ENCODE measurements around the gene SLU7. TPM values are rescaled to one million over a fixed set of nuclear protein-coding genes. Genes with fewer than 3 reads are reported as not detected.

The SLU7 gene
- total RNA-seq, 1 donor from 2014 or later = 35.8 TPM

DNA sequence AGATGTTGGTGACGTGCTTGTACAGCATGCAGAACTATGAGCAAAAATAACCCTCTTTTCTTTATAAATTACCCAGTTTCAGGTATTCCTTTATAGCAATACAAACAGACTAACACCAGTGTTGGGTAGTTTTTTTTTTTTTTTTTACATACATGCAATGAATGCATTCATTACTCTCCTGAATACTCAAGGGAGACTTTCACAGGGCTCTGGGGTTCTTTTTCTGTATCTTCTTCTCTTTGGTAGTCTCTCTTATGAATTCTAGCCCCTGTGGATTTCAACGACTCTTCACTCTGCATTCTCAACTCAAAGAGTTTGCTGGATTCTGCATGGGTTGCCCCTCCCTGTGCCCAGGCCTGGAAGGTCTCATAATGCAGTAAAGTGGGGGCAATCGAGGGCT lies 30.6 kb upstream of the SLU7 start:
- TF ChIP-seq, protein P1, sequence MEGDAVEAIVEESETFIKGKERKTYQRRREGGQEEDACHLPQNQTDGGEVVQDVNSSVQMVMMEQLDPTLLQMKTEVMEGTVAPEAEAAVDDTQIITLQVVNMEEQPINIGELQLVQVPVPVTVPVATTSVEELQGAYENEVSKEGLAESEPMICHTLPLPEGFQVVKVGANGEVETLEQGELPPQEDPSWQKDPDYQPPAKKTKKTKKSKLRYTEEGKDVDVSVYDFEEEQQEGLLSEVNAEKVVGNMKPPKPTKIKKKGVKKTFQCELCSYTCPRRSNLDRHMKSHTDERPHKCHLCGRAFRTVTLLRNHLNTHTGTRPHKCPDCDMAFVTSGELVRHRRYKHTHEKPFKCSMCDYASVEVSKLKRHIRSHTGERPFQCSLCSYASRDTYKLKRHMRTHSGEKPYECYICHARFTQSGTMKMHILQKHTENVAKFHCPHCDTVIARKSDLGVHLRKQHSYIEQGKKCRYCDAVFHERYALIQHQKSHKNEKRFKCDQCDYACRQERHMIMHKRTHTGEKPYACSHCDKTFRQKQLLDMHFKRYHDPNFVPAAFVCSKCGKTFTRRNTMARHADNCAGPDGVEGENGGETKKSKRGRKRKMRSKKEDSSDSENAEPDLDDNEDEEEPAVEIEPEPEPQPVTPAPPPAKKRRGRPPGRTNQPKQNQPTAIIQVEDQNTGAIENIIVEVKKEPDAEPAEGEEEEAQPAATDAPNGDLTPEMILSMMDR (IDR thresholded peaks at IDR 0.05; ENCODE audit: unreplicated experiment) = no peak
- Mint-ChIP-seq H3K4me1 (peaks cover 13% of the 10 kb centered on the region), H3K27ac (no peak overlapping the region), H3K4me3 (no peak overlapping the region), H3K9me3 (peaks cover 23% of the 10 kb centered on the region), H3K27me3 (ENCODE audit: low read depth) (peaks cover 5% of the 10 kb centered on the region), H3K36me3 (no peaks in the 10 kb centered on the region)
- no peak for DNase-seq (ENCODE audit: low spot score in 2 of 2, unreplicated experiment in 2 of 2)

DNA sequence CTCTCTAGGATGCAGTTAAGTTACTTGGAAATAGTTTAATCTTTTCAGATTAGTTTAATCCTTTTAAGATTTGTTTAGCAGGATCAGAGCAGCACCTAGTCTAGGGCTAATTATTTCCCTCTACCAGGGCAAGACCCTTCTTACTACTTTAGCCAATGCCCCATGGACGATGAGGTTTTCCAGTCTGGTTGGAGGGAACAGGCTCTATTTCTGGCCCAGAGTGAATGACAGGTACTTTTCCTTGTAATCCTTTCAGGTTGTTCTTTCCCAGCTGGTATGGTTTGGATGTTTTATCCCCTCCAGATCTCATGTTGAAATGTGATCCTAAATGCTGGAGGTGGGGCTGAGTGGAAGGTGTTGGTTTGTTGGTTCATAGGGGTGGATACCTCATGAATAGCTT lies 30.0 kb upstream of the SLU7 start:
- Mint-ChIP-seq H3K9me3 (peaks cover 23% of the 10 kb centered on the region), H3K36me3 (no peaks in the 10 kb centered on the region), H3K4me3 (no peak overlapping the region), H3K4me1 (peaks cover 9% of the 10 kb centered on the region), H3K27me3 (ENCODE audit: low read depth) (peaks cover 5% of the 10 kb centered on the region), H3K27ac (no peak overlapping the region)
- DNase-seq (ENCODE audit: low spot score in 2 of 2, unreplicated experiment in 2 of 2) = no peak
- TF ChIP-seq, protein P1 (IDR thresholded peaks at IDR 0.05; ENCODE audit: unreplicated experiment) = no peak

GRCh38 chr5:160445751-160446150 lies 26.9 kb upstream of the SLU7 start:
- Mint-ChIP-seq H3K4me1 (peaks cover 6% of the 10 kb centered on the region), H3K27ac (no peak overlapping the region), H3K27me3 (ENCODE audit: low read depth) (peaks cover 5% of the 10 kb centered on the region), H3K36me3 (no peaks in the 10 kb centered on the region), H3K9me3 (peaks cover 23% of the 10 kb centered on the region), H3K4me3 (no peak overlapping the region)
- TF ChIP-seq, protein P1 (IDR thresholded peaks at IDR 0.05; ENCODE audit: unreplicated experiment) = no peak
- no peak for DNase-seq (ENCODE audit: low spot score in 2 of 2, unreplicated experiment in 2 of 2)

DNA sequence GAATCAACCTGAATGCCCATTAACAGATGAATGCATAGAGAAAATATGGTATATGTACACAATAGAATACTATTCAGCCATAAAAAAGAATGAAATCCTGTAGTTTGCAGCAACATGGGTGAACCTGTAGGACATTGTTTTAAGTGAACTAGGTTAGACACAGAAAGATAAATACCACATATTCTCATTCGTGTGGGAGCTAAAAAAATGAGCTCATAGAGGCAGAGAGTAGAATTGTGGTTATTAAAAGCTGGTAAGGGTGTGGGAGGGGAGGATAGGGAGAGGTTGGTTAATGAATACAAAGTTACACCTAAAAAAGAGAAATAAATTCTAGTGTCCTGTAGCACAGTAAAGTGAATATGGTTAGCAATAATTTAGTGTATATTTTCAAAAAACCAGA lies 26.3 kb upstream of the SLU7 start:
- Mint-ChIP-seq H3K27me3 (ENCODE audit: low read depth) (peaks cover 7% of the 10 kb centered on the region), H3K4me1 (peaks cover under 1% of the 10 kb centered on the region), H3K4me3 (no peak overlapping the region), H3K9me3 (peaks cover 23% of the 10 kb centered on the region), H3K36me3 (no peaks in the 10 kb centered on the region), H3K27ac (no peak overlapping the region)
- no peak for DNase-seq (ENCODE audit: low spot score in 2 of 2, unreplicated experiment in 2 of 2)
- TF ChIP-seq, protein P1 (IDR thresholded peaks at IDR 0.05; ENCODE audit: unreplicated experiment) = no peak

DNA sequence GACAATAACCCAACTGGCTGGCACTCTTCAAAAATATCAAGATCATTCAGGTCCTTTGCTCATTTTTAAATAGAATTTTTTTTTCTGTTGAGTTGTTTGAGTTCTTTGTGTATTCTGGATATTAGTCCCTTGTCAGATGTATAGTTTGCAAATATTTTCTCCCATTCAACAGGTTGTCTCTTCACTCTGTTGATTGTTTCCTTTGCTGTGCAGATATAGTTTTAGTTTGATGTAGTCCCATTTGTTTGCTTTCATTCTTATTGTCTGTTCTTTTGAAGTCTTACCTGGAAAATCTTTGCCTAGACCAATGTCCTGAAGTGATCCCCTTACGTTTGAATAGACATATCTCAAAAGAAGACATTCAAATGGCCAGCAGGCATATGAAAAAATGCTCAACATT lies 25.5 kb upstream of the SLU7 start:
- H3K27ac Mint-ChIP-seq = no peak overlapping the region
- H3K36me3 Mint-ChIP-seq = no peaks in the 10 kb centered on the region
- TF ChIP-seq, protein P1 (IDR thresholded peaks at IDR 0.05; ENCODE audit: unreplicated experiment) = no peak
- peaks cover 17% of the 10 kb centered on the region for H3K9me3 Mint-ChIP-seq
- DNase-seq (ENCODE audit: low spot score in 2 of 2, unreplicated experiment in 2 of 2) = no peak
- H3K4me3 Mint-ChIP-seq = no peak overlapping the region
- peaks cover 10% of the 10 kb centered on the region for H3K27me3 Mint-ChIP-seq (ENCODE audit: low read depth)
- no peaks in the 10 kb centered on the region for H3K4me1 Mint-ChIP-seq

DNA sequence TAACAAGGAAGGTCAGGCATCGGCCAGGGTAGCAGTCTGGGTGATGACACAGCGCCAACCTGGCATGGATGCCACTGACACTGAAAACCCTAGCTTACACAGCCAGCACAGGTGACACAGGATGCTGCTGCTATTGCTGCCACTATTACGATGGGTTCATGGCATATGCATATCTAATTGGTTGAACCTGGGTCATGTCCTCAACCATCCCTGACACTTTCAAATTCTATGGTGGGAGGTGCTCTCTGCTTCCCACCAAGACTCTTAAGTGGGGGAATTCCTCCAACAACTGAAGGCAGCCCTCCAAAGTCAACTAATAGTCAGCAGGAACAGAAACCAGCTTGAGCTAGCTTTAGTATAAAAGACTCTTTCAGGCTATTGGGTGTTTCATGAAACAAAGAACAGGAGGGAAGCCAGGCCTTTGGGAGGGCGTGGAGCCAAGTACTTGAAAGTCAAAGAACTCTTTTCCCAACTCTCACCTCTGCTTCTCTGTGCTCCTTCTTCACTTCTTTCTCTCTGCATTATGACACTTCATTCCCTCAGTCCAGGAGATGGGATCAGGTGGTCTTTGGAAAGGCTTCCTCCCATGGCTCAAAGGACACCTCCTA lies 24.0 kb upstream of the SLU7 start:
- Mint-ChIP-seq H3K27ac (no peak overlapping the region), H3K27me3 (ENCODE audit: low read depth) (peaks cover 14% of the 10 kb centered on the region), H3K4me3 (no peak overlapping the region), H3K4me1 (peaks cover 9% of the 10 kb centered on the region), H3K36me3 (no peaks in the 10 kb centered on the region), H3K9me3 (peaks cover 4% of the 10 kb centered on the region)
- no peak for DNase-seq (ENCODE audit: low spot score in 2 of 2, unreplicated experiment in 2 of 2)
- TF ChIP-seq, protein P1 (IDR thresholded peaks at IDR 0.05; ENCODE audit: unreplicated experiment) = no peak

Measured in mesothelial cell of epicardium (in vitro differentiated cells).